ENCODE measurements around the gene PARVA. TPM values are rescaled to one million over a fixed set of nuclear protein-coding genes. Genes with fewer than 3 reads are reported as not detected.

The PARVA gene
- total and polyA plus RNA-seq, 2 of the 4 experiments (the other 2 are of a cell fraction), result 65.2 to 80.2 TPM

DNA sequence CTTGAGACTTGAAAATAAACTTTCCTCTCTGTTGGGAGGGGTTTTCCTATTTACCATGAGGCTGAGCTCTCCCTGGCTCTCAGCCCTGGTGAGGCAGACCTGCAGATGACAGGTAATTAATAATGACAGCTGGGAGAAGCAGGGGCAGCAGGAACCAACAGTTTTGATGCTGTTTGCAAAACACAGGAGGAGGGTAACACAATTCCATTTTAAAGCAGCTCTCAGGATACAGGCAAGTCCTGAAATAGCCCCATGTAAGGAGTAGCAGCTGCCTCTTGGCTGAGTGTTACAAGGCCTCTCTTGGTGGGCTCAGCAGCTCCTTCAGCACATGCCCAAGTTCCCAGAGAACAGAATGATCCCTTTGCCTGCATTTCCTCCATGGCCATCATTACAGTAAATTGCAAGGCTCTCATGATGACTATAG, 13.3 kb downstream of the PARVA start:
- TF ChIP-seq POLR2A (IDR thresholded peaks at IDR 0.05; ENCODE audit: low read depth, low read length) (no peak), NFE2L2 (IDR thresholded peaks at IDR 0.05; ENCODE audit: low read depth, low read length) (no peak), ELK1 (IDR thresholded peaks at IDR 0.05; ENCODE audit: borderline replicate concordance, low read depth, low read length) (no peak), FOS (IDR thresholded peaks at IDR 0.05; ENCODE audit: low read depth, low read length) (no peak), RAD21 (IDR thresholded peaks at IDR 0.05; ENCODE audit: low read length) (no peak), RFX5 (IDR thresholded peaks at IDR 0.05; ENCODE audit: low read depth, low read length) (no peak), MXI1 (IDR thresholded peaks at IDR 0.05; ENCODE audit: borderline replicate concordance, low read depth, low read length) (no peak), BHLHE40 (IDR thresholded peaks at IDR 0.05; ENCODE audit: low read depth, low read length) (no peak)
- TF ChIP-seq, protein P1, sequence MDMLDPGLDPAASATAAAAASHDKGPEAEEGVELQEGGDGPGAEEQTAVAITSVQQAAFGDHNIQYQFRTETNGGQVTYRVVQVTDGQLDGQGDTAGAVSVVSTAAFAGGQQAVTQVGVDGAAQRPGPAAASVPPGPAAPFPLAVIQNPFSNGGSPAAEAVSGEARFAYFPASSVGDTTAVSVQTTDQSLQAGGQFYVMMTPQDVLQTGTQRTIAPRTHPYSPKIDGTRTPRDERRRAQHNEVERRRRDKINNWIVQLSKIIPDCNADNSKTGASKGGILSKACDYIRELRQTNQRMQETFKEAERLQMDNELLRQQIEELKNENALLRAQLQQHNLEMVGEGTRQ (IDR thresholded peaks at IDR 0.05; ENCODE audit: low read depth, low read length), result no peak
- H4K91ac ChIP-seq (ENCODE audit: insufficient read depth, low read depth, low read length), result no peak overlapping the region
- in situ Hi-C loops (cut with MboI; ENCODE audit: low sequenced_read_pairs), result no loop called here
- H3K18ac ChIP-seq (ENCODE audit: low read depth, low read length), result no peak overlapping the region; the same call in 1 of the 2 replicates
- H3K9me3 ChIP-seq (ENCODE audit: control insufficient read depth, insufficient read depth, low read length), result peaks cover 3% of the 10 kb centered on the region; the same call in 1 of the 2 replicates
- H2BK120ac ChIP-seq (ENCODE audit: low read depth, low read length), result 0 out of 2 replicates have a peak overlapping the region, but pooled peaks have one; percentile 0
- H4K20me1 ChIP-seq (ENCODE audit: insufficient read depth, low read length), result peaks cover 68% of the 10 kb centered on the region
- BruUV-seq (replicated peaks), result no TSS peak
- no peak overlapping the region for H3K4me3 ChIP-seq (ENCODE audit: insufficient read depth, low read depth, low read length)
- H3K4ac ChIP-seq (ENCODE audit: low read depth, low read length), result 0 out of 2 replicates have a peak overlapping the region, but pooled peaks have one; percentile 18
- H4K8ac ChIP-seq (ENCODE audit: low read depth in 2 of 2, low read length in 2 of 2), result no peak overlapping the region
- no peak overlapping the region for H3K23ac ChIP-seq (ENCODE audit: low read depth, low read length)
- peaks cover 39 to 87% of the 10 kb centered on the region in 2 experiments for H3K79me1 ChIP-seq (ENCODE audit: low read depth in 1 of 2, low read length in 2 of 2)
- peaks cover 38% of the 10 kb centered on the region for H3K4me1 ChIP-seq (ENCODE audit: control insufficient read depth, insufficient read depth, low read length)
- peaks cover 42% of the 10 kb centered on the region for H3K9me1 ChIP-seq (ENCODE audit: insufficient read depth, low read length)
- intact Hi-C loops (cut with micrococcal nuclease), result no loop called here
- H2BK20ac ChIP-seq (ENCODE audit: low read depth, low read length), result no peak overlapping the region
- no peak overlapping the region; the same call in 1 of the 2 replicates for H3K4me2 ChIP-seq (ENCODE audit: low read depth, low read length)
- peak; percentile 34; the same call in 1 of the 2 replicates for ATAC-seq (ENCODE audit: low read depth)
- ChIA-PET CTCF (interaction anchor here (0.5 kb wide), 1 partner anchor 107 kb away, joined by 3 read pairs; no protein-coding TSS in a partner anchor), POLR2A (ENCODE audit: unreplicated experiment) (no interaction called here)
- H4K5ac ChIP-seq (ENCODE audit: low read depth, low read length), result no peak overlapping the region; the same call in 1 of the 2 replicates
- H3K56ac ChIP-seq (ENCODE audit: extremely low read depth, insufficient read depth, low read length), result 0 out of 2 replicates have a peak overlapping the region, but pooled peaks have one; percentile 20
- H3K27ac ChIP-seq (ENCODE audit: insufficient read depth, low read length), result peak overlapping the region; percentile 18; the same call in 1 of the 2 replicates
- no peak overlapping the region for H2BK5ac ChIP-seq (ENCODE audit: low read depth, low read length, poor library complexity, severe bottlenecking)
- no peaks in the 10 kb centered on the region for H3K27me3 ChIP-seq (ENCODE audit: control insufficient read depth, insufficient read depth, low read length)
- no peak for DNase-seq
- no peak overlapping the region for H2BK15ac ChIP-seq (ENCODE audit: low read depth, low read length)
- H3K36me3 ChIP-seq (ENCODE audit: control insufficient read depth, insufficient read depth, low read length), result peaks cover 12% of the 10 kb centered on the region
- H2AK9ac ChIP-seq (replicated peaks; ENCODE audit: low read depth, low read length, poor library complexity), result no peak overlapping the region
- H2AK5ac ChIP-seq (ENCODE audit: low read depth, low read length), result no peak overlapping the region; the same call in 1 of the 2 replicates
- dilution Hi-C loops (cut with HindIII; ENCODE audit: low sequenced_read_pairs, unreplicated experiment), result no loop called here
- no peak overlapping the region for H3K9ac ChIP-seq (ENCODE audit: low read depth, low read length)
- 0 out of 2 replicates have a peak overlapping the region, but pooled peaks have one; percentile 20 for H3K14ac ChIP-seq (replicated peaks; ENCODE audit: low read depth, low read length)
- no peak overlapping the region for H2AFZ ChIP-seq (replicated peaks; ENCODE audit: low read length, poor library complexity)
